Pons (tissue), 1 donor: Measurements from ENCODE around the gene ACAN.
"Not testable (repeated sequence)": the region's sequence is repeated elsewhere in the genome, so short reads cannot be mapped to it uniquely, and the experiment has no call there.

Experiments used
- DNase-seq: peaks from one replicate; pipeline ENCODE4 v3.0.0-alpha.2; 2016; ENCODE audit warnings: low spot score

ACAN gene

DNA sequence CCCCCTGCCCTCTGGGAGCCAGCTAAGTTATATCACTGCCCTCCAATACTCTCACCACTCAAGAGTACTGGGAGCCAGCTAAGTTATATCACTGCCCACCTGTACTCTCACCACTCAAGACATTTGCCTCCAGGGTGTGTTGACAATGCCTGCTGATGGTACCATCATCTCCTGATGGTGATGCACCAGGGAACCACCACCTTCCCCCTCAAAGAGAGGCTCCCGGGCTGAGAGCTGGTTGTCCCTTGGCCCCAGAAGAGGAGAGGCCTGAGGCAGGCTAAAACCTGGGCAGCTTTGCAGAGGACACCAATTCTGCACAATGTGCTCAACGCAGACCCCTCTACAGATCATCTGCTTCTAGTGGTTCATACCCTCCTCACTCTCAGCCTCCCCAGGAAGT lies 99.6 kb downstream of the ACAN start:
- no peak for DNase-seq

DNA sequence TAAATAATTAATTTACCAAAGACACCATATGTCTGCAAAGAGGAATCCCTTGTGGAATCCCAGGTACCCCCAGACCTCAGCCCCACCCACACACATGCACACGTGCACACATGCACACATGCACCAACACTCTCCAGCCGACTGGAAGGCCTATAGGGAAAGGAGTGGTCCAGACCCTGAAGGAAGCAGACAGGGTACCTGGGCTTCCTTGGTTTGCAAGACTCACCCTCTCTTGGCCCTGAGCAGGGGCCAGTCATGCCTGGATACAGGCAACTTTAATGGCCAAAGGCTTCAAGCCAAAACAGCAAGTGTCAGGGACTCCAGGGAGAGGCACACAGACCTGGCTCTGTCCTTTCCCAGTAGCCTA lies 101.0 kb downstream of the ACAN start:
- DNase-seq, result no peak

DNA sequence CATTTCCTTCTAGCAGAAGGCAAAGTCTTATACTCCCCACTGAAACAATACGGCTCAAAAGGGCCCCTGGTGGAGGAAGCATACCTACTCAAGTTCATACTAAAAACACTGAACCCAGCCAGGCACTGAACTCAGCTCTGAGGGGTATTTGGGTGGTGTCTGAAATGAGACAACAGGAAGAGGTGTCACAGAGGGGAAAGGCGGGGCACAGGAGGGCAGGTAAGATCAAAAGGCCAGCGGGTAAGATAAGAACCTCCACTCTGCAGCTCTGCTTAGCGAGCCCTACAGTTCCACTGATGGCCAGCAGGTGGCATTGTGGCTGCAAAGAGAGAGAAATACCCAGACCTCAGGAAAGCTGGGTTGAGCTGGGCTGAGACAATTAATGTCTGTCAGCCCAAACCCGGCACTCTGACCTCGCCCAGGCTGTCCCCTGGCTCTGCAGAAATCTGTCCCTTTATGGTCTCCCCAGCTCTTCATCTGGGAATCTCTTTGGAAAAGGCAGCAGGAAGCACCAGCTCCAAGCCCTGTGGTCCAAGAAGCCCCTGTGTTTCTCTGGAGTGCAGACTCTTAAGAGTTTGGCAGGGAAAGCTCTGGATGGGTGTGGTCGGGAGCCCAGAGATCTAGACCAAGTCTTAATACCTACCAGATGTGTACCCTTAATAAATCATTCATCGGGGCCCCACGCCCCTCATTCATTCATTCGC lies 101.5 kb downstream of the ACAN start:
- peak; percentile 81 for DNase-seq

DNA sequence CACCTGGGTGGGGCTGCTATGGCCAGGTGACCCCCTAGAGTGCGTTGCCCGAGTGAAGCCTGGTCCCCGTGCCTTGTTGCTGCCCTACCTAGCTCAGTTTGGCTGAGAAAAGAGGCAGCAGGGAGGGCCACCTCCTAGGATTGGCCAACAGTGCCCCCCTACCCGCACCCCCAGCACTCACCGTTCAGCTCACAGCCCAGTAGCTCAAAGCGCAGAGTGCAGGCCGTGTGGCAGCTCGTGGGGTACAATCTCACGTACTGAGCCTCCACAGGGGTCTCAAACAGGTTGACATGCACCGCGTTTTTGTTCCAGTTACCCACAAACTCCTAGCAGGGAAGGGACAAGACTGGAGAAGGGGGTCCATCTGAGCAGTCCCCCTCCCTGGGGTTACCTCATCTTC lies 102.3 kb downstream of the ACAN start:
- no peak for DNase-seq

DNA sequence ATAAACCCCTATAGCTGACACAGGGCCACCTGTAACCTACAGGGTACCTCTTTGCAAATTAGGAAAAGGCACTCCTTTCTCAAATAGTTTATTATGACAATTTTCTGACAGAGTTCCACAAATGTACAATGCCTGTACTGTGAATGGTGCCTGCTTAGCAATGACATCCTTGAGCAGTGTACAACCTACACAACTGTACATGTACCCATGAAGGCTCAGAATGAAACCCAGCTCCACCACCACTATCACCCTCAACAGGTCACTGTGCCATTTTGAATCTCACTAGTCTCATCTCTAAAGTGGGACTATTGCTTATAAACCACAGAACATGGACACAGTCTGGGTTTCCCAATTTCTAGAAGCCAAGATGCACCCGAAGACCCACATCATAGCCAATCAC lies 102.9 kb downstream of the ACAN start:
- no peak for DNase-seq

DNA sequence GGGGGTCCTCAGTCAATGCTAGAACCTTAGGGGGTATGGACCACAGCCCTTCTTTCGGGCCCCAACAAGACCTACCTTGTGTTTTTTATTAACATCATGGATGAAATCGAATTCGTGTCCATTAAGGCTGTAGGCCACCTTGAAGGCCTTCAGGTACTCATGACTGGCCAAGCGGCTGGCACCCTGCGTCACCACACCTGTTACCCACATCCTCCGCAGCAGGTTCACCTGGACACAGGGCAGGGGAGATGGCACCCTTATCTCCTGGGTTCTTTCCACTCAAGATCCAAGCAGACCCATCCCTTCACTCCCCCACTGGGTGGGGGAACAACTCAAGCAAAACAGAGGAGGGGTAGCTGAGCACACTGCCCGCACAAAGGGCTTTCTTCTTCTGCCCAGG lies 103.3 kb downstream of the ACAN start:
- DNase-seq, result no peak

DNA sequence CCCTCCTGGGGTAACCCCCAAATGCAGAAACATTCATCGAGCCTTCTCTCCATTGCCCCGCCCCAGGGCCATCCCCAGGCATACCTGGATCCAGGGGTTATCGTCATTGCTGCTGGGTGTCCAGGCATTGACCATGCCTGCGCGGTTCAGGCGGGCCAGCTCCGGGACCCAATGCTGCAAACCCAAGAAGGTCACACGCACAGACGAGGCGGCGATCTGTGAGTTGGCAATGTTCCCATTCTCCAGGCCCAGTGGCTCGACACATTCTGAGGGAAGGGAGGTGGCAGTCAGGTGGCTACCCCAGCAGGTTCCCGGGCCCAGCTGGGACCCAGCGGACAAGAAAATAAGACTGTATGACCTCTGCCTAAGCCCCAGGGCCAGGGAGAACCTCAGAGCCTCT lies 103.9 kb downstream of the ACAN start:
- no peak for DNase-seq

DNA sequence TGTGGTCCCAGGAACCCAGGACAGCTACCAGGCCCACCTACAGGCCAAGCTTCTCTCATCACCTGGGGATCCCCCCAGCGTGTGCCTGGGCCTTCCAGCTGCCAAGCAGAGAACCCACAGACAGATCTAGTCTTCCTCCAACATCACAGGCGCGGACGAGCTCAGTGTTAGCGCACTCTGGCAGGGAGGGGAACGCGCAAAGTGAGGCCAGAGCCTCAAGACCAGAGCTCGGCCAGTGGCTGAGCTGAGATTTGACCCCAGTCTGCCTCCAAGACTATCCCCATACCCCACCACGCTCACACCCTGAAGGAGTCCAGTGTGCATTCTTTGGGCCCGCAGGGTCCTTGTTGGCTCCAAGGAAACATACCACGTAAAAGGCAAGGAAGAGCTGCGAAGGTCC lies 104.9 kb downstream of the ACAN start:
- DNase-seq, result no peak

DNA sequence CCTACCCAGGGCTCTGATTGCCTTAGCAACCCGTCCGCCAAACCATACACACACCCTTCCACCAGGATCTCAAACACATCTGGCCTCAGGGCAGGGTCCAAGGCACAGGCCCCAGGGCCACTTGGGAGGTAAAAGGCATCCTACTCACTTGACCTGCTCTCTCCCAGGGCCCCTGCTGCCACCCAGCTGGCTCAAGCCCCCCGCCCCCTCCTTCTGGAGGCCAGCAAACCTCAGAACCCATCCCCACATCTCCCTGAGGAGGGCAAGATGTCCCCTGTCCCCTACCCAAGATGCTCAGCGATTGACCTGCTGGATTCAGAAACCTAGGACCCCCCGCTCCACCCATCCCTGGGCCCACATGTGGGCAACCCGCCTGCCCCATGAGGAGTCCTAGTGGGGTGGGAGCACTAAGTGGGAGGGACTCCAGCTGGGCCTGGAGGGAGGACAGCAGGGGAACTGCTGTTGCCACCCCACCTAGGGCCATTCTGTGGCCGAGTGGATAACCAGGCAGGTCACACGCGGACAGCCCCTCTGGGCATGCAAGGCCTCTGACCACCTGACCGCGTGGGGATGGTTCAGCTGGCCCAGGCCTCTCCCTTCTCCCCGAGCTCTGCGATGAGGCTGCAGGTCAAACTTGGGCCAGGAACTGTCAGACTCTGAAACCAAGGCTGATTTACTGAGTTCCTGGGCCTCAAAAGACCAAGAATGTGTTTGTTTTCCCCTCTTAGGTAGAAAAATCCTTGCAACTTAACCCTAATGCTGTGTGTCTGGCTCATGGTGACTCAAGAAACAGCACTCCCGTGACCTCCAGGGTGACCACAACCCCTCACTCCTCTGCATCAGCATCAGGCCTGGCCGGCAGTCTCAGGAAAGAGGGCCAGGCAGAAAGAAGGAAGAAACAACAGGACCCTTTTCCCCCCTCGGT lies 105.7 kb downstream of the ACAN start:
- no peak for DNase-seq

DNA sequence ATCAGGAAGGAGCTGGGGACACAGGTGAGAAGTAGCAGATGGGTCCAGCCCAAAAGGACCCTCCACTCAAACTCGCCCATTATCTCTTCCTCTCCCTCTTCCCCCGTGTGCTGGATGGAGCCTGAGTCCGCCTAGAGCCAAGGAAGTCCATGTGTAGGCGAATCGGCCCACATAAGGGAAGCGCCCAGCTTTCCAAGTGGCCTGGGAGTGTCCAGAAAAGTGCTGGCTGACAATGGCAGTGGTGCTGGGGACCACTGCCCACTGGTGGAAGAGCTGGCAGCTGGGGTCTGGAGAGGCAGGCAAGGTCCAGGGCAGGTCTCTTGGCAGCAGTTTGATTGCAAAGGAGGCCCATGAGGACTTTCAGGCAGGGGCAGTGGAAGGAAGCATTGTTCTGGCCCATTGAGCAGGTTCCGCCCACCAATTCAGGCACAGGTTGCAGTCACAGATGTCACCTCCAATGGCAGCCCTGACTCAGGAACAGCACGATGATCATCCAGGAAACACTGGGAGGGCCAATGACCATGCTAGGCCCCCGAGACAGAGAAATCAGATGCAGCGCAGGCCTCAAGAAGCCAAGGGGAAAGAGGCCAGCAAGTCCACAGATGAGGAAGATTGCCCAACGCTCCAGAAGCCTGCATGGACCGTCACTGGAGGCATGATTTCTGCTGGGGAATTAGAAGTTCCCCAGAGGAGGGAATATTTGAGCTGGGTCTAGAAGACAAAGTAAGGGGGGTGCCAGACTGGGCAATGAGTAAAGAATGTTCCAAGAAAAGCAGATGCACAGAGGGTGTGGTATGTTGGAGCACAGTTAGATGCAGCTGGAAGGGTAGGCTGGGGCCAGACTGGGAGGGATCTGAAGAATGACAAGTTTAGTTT lies 107.0 kb downstream of the ACAN start:
- DNase-seq, result no peak

DNA sequence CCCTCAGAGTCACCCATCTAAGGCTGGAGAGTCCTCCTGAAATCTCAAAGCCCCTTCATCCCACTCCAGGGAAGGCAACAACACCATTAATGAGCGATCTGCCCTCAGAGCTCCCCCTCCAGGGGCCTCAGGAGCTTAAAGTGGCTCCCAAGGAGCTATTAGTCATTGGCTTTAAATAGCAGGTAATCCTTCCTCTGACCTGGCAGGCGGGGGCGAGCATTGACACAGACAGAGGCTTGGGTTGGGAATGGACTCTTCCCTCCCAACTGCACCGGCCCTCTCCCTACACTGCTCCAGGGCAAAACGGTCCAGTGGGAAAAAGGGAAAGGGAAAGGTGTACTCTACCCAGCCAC lies 108.5 kb downstream of the ACAN start:
- DNase-seq, result no peak

DNA sequence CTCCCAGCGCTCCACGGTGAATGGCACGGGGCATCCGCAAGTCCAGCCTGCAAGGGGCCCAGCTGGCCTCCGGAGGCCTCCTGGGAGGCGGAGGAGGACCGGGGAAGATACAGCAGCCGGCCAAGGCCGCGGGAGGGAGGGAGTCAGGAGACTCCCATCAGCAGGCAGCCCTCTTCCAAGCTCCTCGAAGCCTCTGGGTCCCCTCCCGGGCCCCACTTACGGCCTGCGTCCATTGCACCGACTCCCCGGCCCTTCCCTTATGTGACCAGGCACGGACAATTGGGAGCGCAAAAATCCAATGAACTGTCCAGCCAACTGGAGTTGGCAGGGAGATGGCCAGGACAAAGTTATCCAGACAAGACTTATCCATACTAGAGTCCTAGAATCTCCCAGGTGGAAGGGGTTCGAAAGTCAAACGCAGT lies 109.3 kb downstream of the ACAN start:
- no peak for DNase-seq

DNA sequence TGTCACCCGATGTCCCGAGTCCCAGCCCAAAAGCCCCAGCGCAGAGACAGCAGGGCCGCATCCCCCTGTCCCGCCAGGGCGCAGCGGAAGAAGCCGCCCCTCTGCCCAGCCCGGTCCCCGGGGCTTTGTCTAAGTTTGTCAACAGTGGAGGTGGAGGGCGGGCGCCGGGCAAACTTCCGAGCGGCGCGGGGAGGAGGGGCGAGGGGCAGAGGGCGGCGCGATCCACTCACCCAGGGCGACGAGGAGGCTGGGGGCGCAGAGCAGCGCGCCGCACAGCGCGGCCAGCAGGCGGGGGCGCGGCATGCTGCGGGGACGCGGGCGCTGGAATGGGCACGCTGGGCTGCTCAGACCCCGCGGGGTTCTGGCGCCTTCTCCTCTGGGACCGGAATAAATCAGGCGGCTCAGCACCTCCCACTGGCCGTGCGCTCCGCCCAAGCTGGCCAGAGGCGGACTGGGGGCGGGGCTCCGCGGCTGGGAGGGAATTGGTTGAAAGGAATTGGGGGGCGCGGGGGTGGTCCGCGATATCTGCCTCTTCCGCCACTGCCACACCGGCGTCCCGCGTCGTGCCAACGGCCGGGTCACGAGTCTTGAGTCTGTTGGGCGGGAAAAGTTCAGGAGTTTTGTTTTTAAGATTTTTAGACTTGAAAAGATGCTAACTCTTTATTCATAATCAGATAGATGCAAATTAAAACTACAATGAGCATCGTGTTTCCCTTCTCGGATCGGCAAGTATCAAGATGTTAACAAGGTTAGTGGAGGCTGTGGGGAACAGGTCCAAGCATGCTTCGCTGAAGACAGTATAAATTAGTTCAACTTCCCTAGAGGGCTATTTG lies 110.0 kb downstream of the ACAN start, which contains the start of gene MFGE8:
Gene MFGE8, minus strand, starts transcription at position 363 of the 833 bp plus-strand sequence. Its CDS starts 60 bp downstream, at position 303.
- DNase-seq, result peak; percentile 46

DNA sequence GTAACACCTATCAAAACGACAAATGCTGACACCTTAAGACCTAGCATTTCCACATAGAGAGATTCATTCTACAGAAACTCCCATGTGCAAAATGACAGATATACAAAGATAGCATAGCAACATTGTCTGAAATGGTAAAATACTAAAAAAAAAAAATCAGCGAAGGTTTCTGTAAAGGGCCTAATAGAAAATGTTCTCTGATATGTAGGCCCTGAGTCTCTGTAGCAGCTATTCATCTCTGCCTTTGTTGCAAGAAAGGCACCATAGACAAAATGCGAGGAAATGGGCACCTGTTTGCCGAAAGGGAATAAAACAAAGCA lies 110.6 kb downstream of the ACAN start:
- no peak for DNase-seq

DNA sequence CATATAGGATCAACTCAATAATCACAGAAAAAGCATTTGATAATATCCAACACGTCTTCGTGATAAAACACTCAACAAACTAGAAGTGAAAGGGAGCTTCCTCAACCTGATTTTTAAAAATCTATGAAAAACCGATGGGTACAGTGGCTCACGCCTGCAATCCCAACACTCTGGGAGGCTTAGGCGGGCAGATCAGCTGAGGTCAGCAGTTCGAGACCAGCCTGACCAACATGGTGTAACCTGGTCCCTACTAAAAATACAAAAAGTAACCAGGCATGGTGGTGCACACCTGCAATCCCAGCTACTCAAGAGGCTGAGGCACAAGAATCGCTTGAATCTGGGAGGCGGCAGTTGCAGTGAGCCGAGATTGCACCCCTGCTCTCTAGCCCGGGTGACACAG lies 112.1 kb downstream of the ACAN start:
- DNase-seq, result no peak

DNA sequence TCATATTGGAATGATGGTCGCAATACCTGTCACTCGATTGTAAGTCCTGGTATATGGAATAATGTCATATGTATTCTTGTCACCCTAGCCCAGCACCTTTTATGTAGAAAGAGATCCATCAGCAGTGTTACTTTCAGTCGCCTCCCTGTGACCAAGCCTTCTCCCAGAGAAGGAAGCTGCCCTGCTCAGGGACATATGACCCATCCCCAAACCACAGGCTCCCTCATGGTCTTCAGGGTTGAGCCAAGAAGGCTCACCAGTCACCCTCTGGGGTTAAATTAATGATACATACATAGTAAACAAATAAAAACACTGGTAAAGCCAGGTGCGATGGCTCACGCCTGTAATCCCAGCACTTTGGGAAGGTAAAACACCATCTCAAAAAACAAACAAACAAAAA lies 114.5 kb downstream of the ACAN start:
- DNase-seq, result no peak

DNA sequence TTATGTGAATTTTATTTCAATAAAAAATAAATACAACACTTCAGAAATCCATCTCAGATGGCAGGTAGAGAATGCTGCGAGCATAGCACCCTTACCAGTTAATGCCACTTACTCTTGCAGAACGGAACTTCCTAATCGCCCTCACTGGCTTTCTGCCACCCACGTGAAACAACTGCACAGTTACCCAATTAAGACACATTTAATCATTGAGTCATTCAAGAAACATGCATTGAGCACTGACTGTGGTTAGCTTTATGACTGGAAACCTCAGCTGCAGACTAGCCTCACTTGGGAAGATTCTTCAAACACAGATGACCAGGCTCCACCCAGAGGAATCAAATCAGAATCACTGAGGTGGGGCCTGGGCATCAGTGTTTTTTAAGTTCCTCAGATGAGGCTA lies 115.5 kb downstream of the ACAN start:
- no peak for DNase-seq

DNA sequence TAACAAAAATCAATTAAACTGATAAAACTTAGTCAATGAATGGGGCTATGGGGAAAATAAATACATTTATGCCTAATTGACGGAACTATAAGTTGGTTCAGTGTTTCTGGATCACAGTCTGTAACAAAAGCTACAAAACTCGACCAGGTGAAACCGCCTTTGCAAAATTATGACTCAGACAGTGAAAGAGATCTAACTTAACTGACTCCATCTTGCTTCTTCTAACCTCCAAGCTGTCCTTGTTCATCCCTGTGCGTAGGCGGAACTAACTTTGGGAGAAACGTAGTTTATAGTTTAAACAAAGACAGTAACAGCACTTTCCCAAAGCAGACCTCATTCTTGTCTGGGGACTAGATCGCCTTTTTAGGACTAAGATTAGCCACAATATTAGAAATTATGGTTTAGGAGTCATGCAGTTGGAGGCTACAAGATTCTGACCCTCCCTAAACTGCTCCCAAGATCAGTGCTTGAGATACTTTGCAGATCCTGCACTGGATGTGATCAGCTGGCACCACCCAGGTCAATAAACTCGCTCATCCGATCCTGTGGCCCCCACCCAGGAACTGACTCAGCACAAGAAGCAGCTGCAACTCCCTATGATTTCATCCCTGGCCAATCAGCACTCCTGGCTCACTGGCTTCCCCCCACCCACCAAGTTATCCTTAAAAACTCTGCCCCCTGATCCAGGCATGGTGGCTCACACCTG lies 117.1 kb downstream of the ACAN start:
- no peak for DNase-seq

DNA sequence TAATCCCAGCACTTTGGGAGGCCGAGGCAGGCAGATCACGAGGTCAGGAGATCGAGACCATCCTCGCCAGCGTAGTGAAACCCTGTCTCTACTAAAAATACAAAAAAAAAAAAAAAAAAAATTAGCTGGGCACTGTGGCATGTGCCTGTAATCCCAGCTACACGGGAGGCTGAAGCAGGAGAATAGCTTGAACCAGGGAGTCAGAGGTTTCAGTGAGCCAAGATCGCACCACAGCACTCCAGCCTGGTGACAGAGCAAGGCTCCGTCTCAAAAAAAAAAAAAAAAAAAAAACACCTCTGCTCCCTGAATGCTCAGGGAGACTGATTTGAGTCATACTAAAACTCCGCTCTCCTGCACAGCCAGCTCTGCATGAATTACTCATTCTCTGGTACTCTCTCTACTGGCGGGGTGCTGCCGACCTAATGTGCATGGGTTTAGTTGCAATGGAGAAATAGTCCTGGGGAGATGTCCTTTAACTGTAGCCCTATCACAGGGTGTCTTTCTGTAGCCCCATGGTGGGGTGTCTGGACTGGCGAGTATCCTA lies 117.7 kb downstream of the ACAN start:
- not testable (repeated sequence) for DNase-seq
